GM19438 (cell line): ENCODE data around the gene TP53RK.

Source experiments
- ATAC-seq: cut with Tn5 transposase; IDR thresholded peaks from one replicate; pipeline ENCODE4 v1.9.1; 2021; ENCODE audit warnings: low read depth; ENCODE audit not compliant: unreplicated experiment

The TP53RK gene

GRCh38 chr20:46689082-46689753 lies at the start of gene TP53RK:
Gene TP53RK (minus strand): TSS chr20:46689444. CDS start chr20:46689414, 30 bp downstream.
- ATAC-seq = peak; percentile 90

GRCh38 chr20:46735436-46735835 lies 46.2 kb upstream of the TP53RK start:
- ATAC-seq = no peak

- no peak for ATAC-seq
Measured at GRCh38 chr20:46731770-46732169, 42.5 kb upstream of the TP53RK start.

GRCh38 chr20:46725186-46726165 lies 36.2 kb upstream of the TP53RK start:
- ATAC-seq = no peak

- no peak for ATAC-seq
Measured at GRCh38 chr20:46724343-46724959, 35.2 kb upstream of the TP53RK start.

- ATAC-seq = no peak
Measured at GRCh38 chr20:46723039-46723438, 33.8 kb upstream of the TP53RK start.

GRCh38 chr20:46722450-46722849 lies 33.2 kb upstream of the TP53RK start:
- no peak for ATAC-seq

- ATAC-seq = no peak
Measured at GRCh38 chr20:46721476-46721875, 32.2 kb upstream of the TP53RK start.

GRCh38 chr20:46720776-46721425 lies 31.7 kb upstream of the TP53RK start:
- no peak for ATAC-seq

- ATAC-seq = no peak
Measured at GRCh38 chr20:46720019-46720418, 30.8 kb upstream of the TP53RK start.

- ATAC-seq = no peak
Measured at GRCh38 chr20:46717818-46718541, 28.7 kb upstream of the TP53RK start.

GRCh38 chr20:46715292-46715756 lies 26.1 kb upstream of the TP53RK start:
- no peak for ATAC-seq

- no peak for ATAC-seq
Measured at GRCh38 chr20:46713957-46714834, 25.0 kb upstream of the TP53RK start.

GRCh38 chr20:46712056-46712636 lies 22.9 kb upstream of the TP53RK start:
- no peak for ATAC-seq

GRCh38 chr20:46710153-46710913 lies 21.1 kb upstream of the TP53RK start:
- ATAC-seq = no peak

GRCh38 chr20:46709459-46710152 lies 20.4 kb upstream of the TP53RK start, which contains the start of gene SLC2A10:
Gene SLC2A10 (plus strand): TSS chr20:46709649. CDS start chr20:46709737, 88 bp downstream.
- no peak for ATAC-seq

- no peak for ATAC-seq
Measured at GRCh38 chr20:46709055-46709458, 19.8 kb upstream of the TP53RK start.
